Liver (tissue), 3 donors: Measurements from ENCODE around the gene ZNF677.

Experiments used
- CTCF ChIP-seq: fragments of 150-350 bp; IDR thresholded peaks from 2 replicates; pipeline ENCODE4 v1.5.1; 2017; ENCODE audit warnings: improper control_type of control experiment, low read depth, low read length; ENCODE audit not compliant: missing input control
- FOXA1 ChIP-seq: IDR thresholded peaks from 2 replicates; pipeline ENCODE4 v1.6.1; 2016; ENCODE audit warnings: antibody characterized with exemption
- FOXA2 ChIP-seq: IDR thresholded peaks from 2 replicates; pipeline ENCODE4 v1.6.1; 2016; ENCODE audit warnings: antibody characterized with exemption
- GABPA ChIP-seq, 2 donors: IDR thresholded peaks in 1 of 2; conservative IDR thresholded peaks in 1 of 2; 2 replicates each; pipeline ENCODE4 v1.6.1; 2016; ENCODE audit warnings: antibody characterized with exemption in 2 of 2, mild to moderate bottlenecking in 1 of 2, moderate library complexity in 1 of 2
- RAD21 ChIP-seq, 2 donors: IDR thresholded peaks; 2 replicates each; pipeline ENCODE4 v1.6.1; 2016; ENCODE audit warnings: antibody characterized with exemption in 2 of 2, mild to moderate bottlenecking in 2 of 2
- TAF1 ChIP-seq: conservative IDR thresholded peaks from 2 replicates; pipeline ENCODE4 v1.6.1; 2016; ENCODE audit warnings: antibody characterized with exemption, mild to moderate bottlenecking
- ZBTB33 ChIP-seq: IDR thresholded peaks from 2 replicates; pipeline ENCODE4 v1.6.1; 2016; ENCODE audit warnings: antibody characterized with exemption
- donor health status: healthy.
- donor health status: healthy.

DNA sequence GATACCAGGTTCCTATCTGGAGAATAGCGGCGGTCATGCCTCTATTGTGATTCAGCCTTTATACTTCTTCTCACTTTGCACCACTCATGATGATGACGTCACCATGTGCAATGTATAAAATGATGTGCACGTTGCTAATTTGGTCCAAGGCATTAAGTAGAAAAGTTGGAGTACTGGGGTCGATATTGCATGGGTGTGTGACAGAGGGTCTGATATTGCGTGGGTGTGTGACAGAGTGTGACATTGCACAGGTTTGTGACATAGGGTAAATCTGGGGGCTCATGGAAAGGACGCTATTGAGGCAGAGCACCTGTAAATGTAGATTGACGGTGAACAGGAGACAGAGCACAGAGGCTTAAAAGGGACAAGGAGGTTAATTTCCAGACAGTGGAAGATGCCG lies 17.4 kb upstream of the ZNF677 start:
- TF ChIP-seq CTCF (no peak), RAD21 (IDR thresholded peaks at IDR 0.05) (no peak), GABPA (IDR thresholded peaks at IDR 0.05 in 1 of 2, conservative IDR thresholded peaks at IDR 0.05 in 1 of 2) (no peak), FOXA2 (no peak), FOXA1 (no peak), ZBTB33 (no peak), TAF1 (no peak)
